K562 (cell line): ENCODE results near the gene KCTD13. TPM values are rescaled to one million over a fixed set of nuclear protein-coding genes. Genes with fewer than 3 reads are reported as not detected.

Experiments
- ATAC-seq: fragments of 200-7000 bp; cut with Tn5 transposase; 3 replicates; pipeline ENCODE4 v1.9.1; 2020; ENCODE audit warnings: moderate library complexity
- BruUV-seq: library from RNA; stranded (reverse); fragments of 400-500 nt; replicated peaks from 2 replicates; lab custom pipeline; 2021; lab: Mats Ljungman, UMichigan
- CTCF ChIA-PET: fragments of 300-600 bp; formaldehyde crosslinking; extraction: SDS; loops from one replicate; lab custom pipeline; 2021; ENCODE audit warnings: low intra/inter-chr PET ratio; lab: Yijun Ruan, JAX
- POLR2A ChIA-PET: fragments of 300-600, 350-650 bp; sonication (Branson Sonifier 250); formaldehyde crosslinking; extraction: SDS; loops from one replicate; lab custom pipeline; 2021; ENCODE audit warnings: antibody characterized with exemption, inconsistent platforms; lab: Yijun Ruan, JAX
- DNase-seq, 4 experiments: peaks; one replicate each; pipeline versions ENCODE4 v3.0.0 to v3.0.0-alpha.2; 2011 to 2018; ENCODE audit warnings: low spot score in 3 of 4, mixed read lengths in 3 of 4; ENCODE audit errors: extremely low read depth in 1 of 4
- FAIRE-seq: peaks from 2 replicates; lab custom pipeline; 2011; peaks lifted over from hg19 to GRCh38; lab: Jason Lieb, UNC
- H2AFZ ChIP-seq: 2 replicates; pipeline ENCODE4 v1.6.0; 2011; ENCODE audit warnings: low read depth, low read length, control low read depth, inconsistent platforms
- H3K27ac ChIP-seq: fragments of 200-600 bp; 3 replicates; pipeline ENCODE4 v1.8.0; 2011; ENCODE audit warnings: low read depth, mild to moderate bottlenecking, control low read depth, inconsistent platforms, low read length, moderate library complexity, mixed read lengths; ENCODE audit errors: extremely low read depth
- H3K27me3 ChIP-seq, 2 experiments: fragments of 300-600 bp in 1 of 2; 2 replicates in 1 of 2; 3 replicates in 1 of 2; pipeline versions ENCODE4 v1.6.0 to v1.8.0; 2011; ENCODE audit warnings: inconsistent platforms in 2 of 2, low read length in 2 of 2, mild to moderate bottlenecking in 1 of 2, mixed read lengths in 1 of 2, moderate library complexity in 1 of 2; ENCODE audit not compliant: control insufficient read depth in 2 of 2, insufficient read depth in 2 of 2
- H3K36me3 ChIP-seq: fragments of 300-600 bp; 3 replicates; pipeline ENCODE4 v1.8.0; 2011; ENCODE audit warnings: mild to moderate bottlenecking, low read length, inconsistent platforms; ENCODE audit not compliant: control insufficient read depth, insufficient read depth
- H3K4me1 ChIP-seq, 2 experiments: fragments of 200-600 bp in 1 of 2; replicated peaks in 1 of 2; 2 replicates in 1 of 2; 3 replicates in 1 of 2; pipeline versions ENCODE4 v1.5.1 to v1.8.0; 2011; ENCODE audit warnings: inconsistent platforms in 2 of 2, low read length in 2 of 2, mild to moderate bottlenecking in 1 of 2, mixed read lengths in 1 of 2, moderate library complexity in 1 of 2; ENCODE audit not compliant: control insufficient read depth in 2 of 2, insufficient read depth in 2 of 2
- H3K4me2 ChIP-seq: 2 replicates; pipeline ENCODE4 v1.6.1; 2011; ENCODE audit warnings: low read length, control low read depth, inconsistent platforms, mixed read lengths; ENCODE audit not compliant: insufficient read depth
- H3K4me3 ChIP-seq: fragments of 200-600 bp; sonication (generic), shearing (Covaris generic); 2 replicates; pipeline ENCODE4 v1.5.1; 2016; ENCODE audit warnings: control low read depth, inconsistent platforms
- H3K79me2 ChIP-seq: fragments of 200-600 bp; 3 replicates; pipeline ENCODE4 v1.8.0; 2011; ENCODE audit warnings: low read length, inconsistent platforms; ENCODE audit not compliant: control insufficient read depth, insufficient read depth
- H3K9ac ChIP-seq, 2 experiments: 2 replicates each; pipeline versions ENCODE4 v1.6.0 to v1.6.1; 2011; ENCODE audit warnings: low read depth in 2 of 2, low read length in 2 of 2, control low read depth in 1 of 2, inconsistent platforms in 1 of 2, mild to moderate bottlenecking in 1 of 2, mixed read lengths in 1 of 2; ENCODE audit not compliant: insufficient read depth in 1 of 2
- H3K9me1 ChIP-seq: one replicate; pipeline ENCODE4 v1.6.0; 2011; ENCODE audit warnings: inconsistent platforms, mild to moderate bottlenecking, low read length, moderate library complexity; ENCODE audit not compliant: control insufficient read depth, insufficient read depth
- H3K9me3 ChIP-seq: replicated peaks from 2 replicates; pipeline ENCODE4 v1.5.1; 2011; ENCODE audit warnings: low read depth, low read length, inconsistent platforms; ENCODE audit not compliant: control insufficient read depth, insufficient read depth
- H4K20me1 ChIP-seq: replicated peaks from 2 replicates; pipeline ENCODE4 v1.6.1; 2011; ENCODE audit warnings: low read length, inconsistent platforms, mixed read lengths; ENCODE audit not compliant: control insufficient read depth, insufficient read depth
- ZFP36 ChIP-seq: fragments of 150-350 bp; IDR thresholded peaks from 2 replicates; pipeline ENCODE4 v1.6.1; 2018; ENCODE audit warnings: low read length, low read depth; ENCODE audit not compliant: partially characterized antibody
- ZNF518B ChIP-seq: fragments of 250-450 bp; sonication (Bioruptor Pico); IDR thresholded peaks from 2 replicates; pipeline ENCODE4 v1.5.0; 2021; ENCODE audit warnings: mild to moderate bottlenecking, moderate library complexity
- WGBS: fragments of 100-300 bp; shearing (Covaris generic); methylation state at CpG from one replicate; pipeline ENCODE4 v1.1.6; 2016; ENCODE audit warnings: low coverage, mixed read lengths; ENCODE audit not compliant: insufficient coverage; ENCODE audit errors: missing lambda C conversion rate; 5-methylcytosine and 5-hydroxymethylcytosine counted together
- in situ Hi-C: fragments of 300-500 bp; cut with MboI; formaldehyde crosslinking; loops from 4 replicates; pipeline ENCODE4 v1.15.0; 2018; ENCODE audit warnings: inconsistent platforms, mixed read lengths
- intact Hi-C: fragments of 100-400 bp; cut with micrococcal nuclease; formaldehyde crosslinking; loops from 2 replicates; pipeline ENCODE4 v1.14.2; 2022
- polyA plus RNA-seq, 8 experiments: library from polyadenylated mRNA; depleted of rRNA in 4 of 8; stranded (reverse) in 5 of 8; unstranded in 3 of 8; fragments of >200 nt; fragmentation: Nextera tagmentation in 2 of 8; fragmentation: Illumina TruSeq in 1 of 8; extraction: Ambion mirVana in 2 of 8; extraction: Trizol in 1 of 8; gene quantifications; 2 replicates each; pipeline versions ENCODE4 v1.2.1 to v1.2.3, GENCODE V29; 2011 to 2014; ENCODE audit warnings: inconsistent platforms in 1 of 8, missing spikeins in 1 of 8
- total RNA-seq, 7 experiments: library from RNA; depleted of rRNA in 6 of 7; stranded (reverse); fragments of >200 nt in 6 of 7; fragmentation: Illumina TruSeq in 2 of 7; extraction: Trizol in 2 of 7; gene quantifications; 2 replicates each; pipeline versions ENCODE4 v1.2.1 to v1.2.3, GENCODE V29; 2011 to 2021; ENCODE audit warnings: low replicate concordance in 1 of 7

KCTD13 gene
- total and polyA plus RNA-seq, 9 of the 15 experiments (the other 6 are each of a cell fraction or from before 2014, with no cell fraction given): 1.0 to 20.6 (median 9.8) TPM

GRCh38 chr16:29871822-29872546, 54.0 kb downstream of the KCTD13 start:
- H4K20me1 ChIP-seq: no peaks in the 10 kb centered on the region
- no peak overlapping the region for H3K4me3 ChIP-seq
- ChIA-PET CTCF (no interaction called here), POLR2A (interaction anchor here (0.6 to 2.0 kb wide), 4 partner anchors 9 to 610 kb away, joined by 3 to 6 read pairs (median 4); partner anchors contain the start of gene CDIPT)
- peaks cover 8 to 26% of the 10 kb centered on the region in 2 experiments; a peak in 4 of 5 replicates for H3K4me1 ChIP-seq
- TF ChIP-seq ZFP36 (peak; percentile 77), ZNF518B (CRISPR knock-in tag) (no peak)
- H3K4me2 ChIP-seq: no peak overlapping the region
- FAIRE-seq: no peak
- no peaks in the 10 kb centered on the region for H3K9me1 ChIP-seq
- no peak overlapping the region for H3K27ac ChIP-seq
- no peak overlapping the region for H2AFZ ChIP-seq
- H3K9me3 ChIP-seq: no peaks in the 10 kb centered on the region
- peak overlapping the region in 1 of 2 experiments; percentile 61; a peak in 2 of 4 replicates for H3K9ac ChIP-seq
- no peaks in the 10 kb centered on the region for H3K36me3 ChIP-seq
- in situ Hi-C loops: no loop called here
- WGBS: 70% methylated on average over 15 of the region's 16 CpGs
- ATAC-seq: no peak
- intact Hi-C loops: no loop called here
- no peak for DNase-seq
- no TSS peak for BruUV-seq
- H3K79me2 ChIP-seq: no peaks in the 10 kb centered on the region
- no peaks in the 10 kb centered on the region; a peak in 1 of 5 replicates for H3K27me3 ChIP-seq
